KMS-11 (cell line): ENCODE results near the gene FADS2.
"Not testable (repeated sequence)": the region's sequence is repeated elsewhere in the genome, so short reads cannot be mapped to it uniquely, and the experiment has no call there.

Experiments used
- H2AFZ ChIP-seq: fragments of 200-600 bp; sonication (generic); 2 replicates; pipeline ENCODE4 v1.6.1; 2016; ENCODE audit warnings: antibody characterized with exemption, mixed run types, low read depth
- H3K27ac ChIP-seq: fragments of 200-600 bp; sonication (generic); 2 replicates; pipeline ENCODE4 v1.6.1; 2016; ENCODE audit warnings: mild to moderate bottlenecking, mixed run types
- H3K27me3 ChIP-seq: fragments of 200-600 bp; sonication (generic); 2 replicates; pipeline ENCODE4 v1.6.1; 2017; ENCODE audit warnings: mild to moderate bottlenecking, low read depth, mixed run types, moderate library complexity; ENCODE audit not compliant: insufficient read depth
- H3K36me3 ChIP-seq: fragments of 200-600 bp; sonication (generic); 2 replicates; pipeline ENCODE4 v1.6.1; 2017; ENCODE audit warnings: mild to moderate bottlenecking, mixed run types; ENCODE audit not compliant: insufficient read depth
- H3K4me1 ChIP-seq: fragments of 200-600 bp; sonication (generic); 2 replicates; pipeline ENCODE4 v1.6.1; 2016; ENCODE audit warnings: mild to moderate bottlenecking, low read depth, mixed run types; ENCODE audit not compliant: poor library complexity, severe bottlenecking
- H3K4me2 ChIP-seq: fragments of 200-600 bp; sonication (generic); 2 replicates; pipeline ENCODE4 v1.7.0; 2016; ENCODE audit warnings: mild to moderate bottlenecking, mixed run types
- H3K4me3 ChIP-seq: fragments of 200-600 bp; sonication (generic); IDR thresholded peaks from 2 replicates; pipeline ENCODE4 v1.6.1; 2017; ENCODE audit warnings: low read depth, low read length, mixed read lengths; ENCODE audit not compliant: insufficient read depth
- H3K79me2 ChIP-seq: fragments of 200-600 bp; sonication (generic); 2 replicates; pipeline ENCODE4 v1.6.1; 2016; ENCODE audit warnings: low read depth, mixed run types; ENCODE audit not compliant: insufficient read depth
- H3K9ac ChIP-seq: fragments of 200-600 bp; sonication (generic); 2 replicates; pipeline ENCODE4 v1.6.1; 2016; ENCODE audit warnings: mild to moderate bottlenecking, mixed run types
- H4K20me1 ChIP-seq: fragments of 200-600 bp; sonication (generic); 2 replicates; pipeline ENCODE4 v1.6.1; 2016; ENCODE audit warnings: mild to moderate bottlenecking, mixed run types; ENCODE audit not compliant: insufficient read depth
- CTCF ChIP-seq: fragments of 200-600 bp; sonication (generic); conservative IDR thresholded peaks from 2 replicates; pipeline ENCODE4 v1.6.1; 2017; ENCODE audit warnings: low read depth, mild to moderate bottlenecking, antibody characterized with exemption, low read length, moderate library complexity, mixed read lengths

The FADS2 gene

GRCh38 chr11:61880031-61880430, 51.9 kb downstream of the FADS2 start:
- TF ChIP-seq CTCF, result no peak
- Histone ChIP-seq H3K27ac (no peak overlapping the region), H3K4me2 (no peak overlapping the region), H3K4me1 (no peaks in the 10 kb centered on the region), H3K4me3 (no peak overlapping the region), H3K27me3 (no peaks in the 10 kb centered on the region), H2AFZ (no peak overlapping the region), H3K9ac (no peak overlapping the region), H3K79me2 (no peaks in the 10 kb centered on the region), H3K36me3 (no peaks in the 10 kb centered on the region), H4K20me1 (no peaks in the 10 kb centered on the region)

GRCh38 chr11:61880454-61880853, 52.4 kb downstream of the FADS2 start:
- Histone ChIP-seq H3K9ac (no peak overlapping the region), H2AFZ (no peak overlapping the region), H3K4me2 (no peak overlapping the region), H4K20me1 (no peaks in the 10 kb centered on the region), H3K4me1 (no peaks in the 10 kb centered on the region), H3K27ac (no peak overlapping the region), H3K79me2 (no peaks in the 10 kb centered on the region), H3K4me3 (no peak overlapping the region), H3K27me3 (no peaks in the 10 kb centered on the region), H3K36me3 (no peaks in the 10 kb centered on the region)
- no peak for TF ChIP-seq CTCF

- Histone ChIP-seq H4K20me1 (no peaks in the 10 kb centered on the region), H3K4me3 (no peak overlapping the region), H3K4me2 (no peak overlapping the region), H3K9ac (no peak overlapping the region), H3K79me2 (no peaks in the 10 kb centered on the region), H3K27me3 (no peaks in the 10 kb centered on the region), H2AFZ (no peak overlapping the region), H3K4me1 (no peaks in the 10 kb centered on the region), H3K27ac (no peak overlapping the region), H3K36me3 (no peaks in the 10 kb centered on the region)
- TF ChIP-seq CTCF, result no peak
Measured at GRCh38 chr11:61881397-61881796, 53.3 kb downstream of the FADS2 start.

GRCh38 chr11:61882267-61882666, 54.2 kb downstream of the FADS2 start:
- H2AFZ ChIP-seq, H3K4me3 ChIP-seq, H3K27me3 ChIP-seq, H3K79me2 ChIP-seq, H3K27ac ChIP-seq, H3K4me1 ChIP-seq, H4K20me1 ChIP-seq, H3K4me2 ChIP-seq, H3K36me3 ChIP-seq, H3K9ac ChIP-seq: not testable (repeated sequence)

GRCh38 chr11:61882879-61883278, 54.8 kb downstream of the FADS2 start:
- H3K4me3 ChIP-seq, result no peak overlapping the region
- H3K27me3 ChIP-seq, result no peaks in the 10 kb centered on the region
- no peaks in the 10 kb centered on the region for H4K20me1 ChIP-seq
- H3K9ac ChIP-seq, result no peak overlapping the region
- H3K4me2 ChIP-seq, result no peak overlapping the region
- no peaks in the 10 kb centered on the region for H3K79me2 ChIP-seq
- H3K4me1 ChIP-seq, result no peaks in the 10 kb centered on the region
- H3K36me3 ChIP-seq, result no peaks in the 10 kb centered on the region
- H2AFZ ChIP-seq, result no peak overlapping the region
- TF ChIP-seq CTCF, result no peak
- H3K27ac ChIP-seq, result no peak overlapping the region
